HG02588 (cell line): ENCODE results near the gene PAPOLA.

Source experiments
- ATAC-seq: cut with Tn5 transposase; IDR thresholded peaks from one replicate; pipeline ENCODE4 v1.9.1; 2021; ENCODE audit warnings: mild to moderate bottlenecking, moderate library complexity; ENCODE audit not compliant: unreplicated experiment

The PAPOLA gene

GRCh38 chr14:96584907-96585671 lies 82.9 kb downstream of the PAPOLA start:
- no peak for ATAC-seq

- ATAC-seq: no peak
Measured at GRCh38 chr14:96585672-96586013, 83.5 kb downstream of the PAPOLA start.

- ATAC-seq: no peak
Measured at GRCh38 chr14:96586056-96586455, 83.9 kb downstream of the PAPOLA start.

DNA sequence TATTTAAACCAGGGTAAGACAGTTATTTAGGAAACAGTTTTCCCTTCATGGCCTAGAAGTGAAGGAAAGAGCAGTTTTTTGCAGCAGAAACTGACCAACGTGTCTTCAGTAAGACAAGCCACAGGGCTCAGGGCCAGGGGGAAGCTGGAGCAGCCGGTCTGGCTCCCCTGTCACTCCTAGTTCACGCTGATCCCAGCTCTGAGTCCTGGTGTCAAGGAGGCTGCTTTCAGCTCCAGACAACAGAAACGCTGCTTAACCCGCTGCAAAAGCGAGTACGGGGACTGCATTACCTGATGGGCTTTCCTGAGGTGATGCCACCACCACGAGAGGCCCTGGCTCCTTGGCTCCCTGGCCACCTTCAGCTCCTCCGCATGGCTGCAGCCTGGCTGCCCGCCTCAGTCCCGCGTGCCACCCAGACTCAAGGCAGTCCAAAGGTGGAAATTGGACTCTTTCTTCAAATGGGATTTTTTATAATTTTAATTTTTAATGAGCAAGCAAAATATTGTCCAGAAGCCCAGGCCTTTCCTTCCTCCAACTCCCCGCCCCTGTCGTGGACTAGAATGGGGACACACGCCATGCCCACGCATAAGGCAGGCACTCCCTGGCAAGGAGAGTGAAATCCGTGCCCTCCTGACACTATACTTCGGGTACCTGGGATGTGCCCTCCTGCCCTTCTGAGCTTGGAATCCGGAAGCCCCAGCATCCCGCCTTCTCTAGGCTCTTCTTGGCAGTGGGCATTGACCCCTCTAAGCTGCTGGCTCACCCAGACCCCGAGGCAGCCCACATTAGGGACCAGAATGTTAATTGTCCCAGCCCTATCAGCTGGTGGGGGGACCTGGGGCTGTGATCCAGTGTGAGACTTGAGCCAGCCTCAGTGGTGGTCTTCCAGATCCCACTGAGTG lies 85.0 kb downstream of the PAPOLA start:
- no peak for ATAC-seq

DNA sequence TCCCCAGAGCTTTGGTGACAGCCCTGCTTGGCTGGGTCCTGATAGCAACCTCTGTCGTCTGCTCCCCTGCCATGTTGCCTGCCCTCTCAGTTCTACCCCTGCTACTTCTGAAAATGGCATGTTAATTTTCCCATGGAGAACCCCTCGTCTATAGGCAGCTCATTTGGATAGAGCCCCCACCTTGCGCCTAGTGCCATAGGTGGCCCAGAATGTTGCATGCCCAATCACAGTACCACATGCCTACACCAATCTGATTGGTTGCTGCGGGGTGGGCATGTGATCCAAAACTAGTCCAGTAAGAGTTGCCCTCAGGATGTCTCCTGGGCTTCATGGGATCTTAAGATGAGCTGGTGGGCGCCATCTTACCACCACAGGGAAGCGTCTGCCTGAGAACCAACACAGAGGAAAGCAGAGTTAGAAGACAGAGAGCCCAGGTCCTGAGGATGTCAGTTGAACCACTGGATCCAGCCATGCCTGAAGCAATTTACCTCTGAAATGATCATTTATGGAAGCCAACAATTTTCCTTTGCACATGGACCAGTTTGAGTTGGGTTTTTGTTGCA lies 85.7 kb downstream of the PAPOLA start:
- ATAC-seq: no peak

DNA sequence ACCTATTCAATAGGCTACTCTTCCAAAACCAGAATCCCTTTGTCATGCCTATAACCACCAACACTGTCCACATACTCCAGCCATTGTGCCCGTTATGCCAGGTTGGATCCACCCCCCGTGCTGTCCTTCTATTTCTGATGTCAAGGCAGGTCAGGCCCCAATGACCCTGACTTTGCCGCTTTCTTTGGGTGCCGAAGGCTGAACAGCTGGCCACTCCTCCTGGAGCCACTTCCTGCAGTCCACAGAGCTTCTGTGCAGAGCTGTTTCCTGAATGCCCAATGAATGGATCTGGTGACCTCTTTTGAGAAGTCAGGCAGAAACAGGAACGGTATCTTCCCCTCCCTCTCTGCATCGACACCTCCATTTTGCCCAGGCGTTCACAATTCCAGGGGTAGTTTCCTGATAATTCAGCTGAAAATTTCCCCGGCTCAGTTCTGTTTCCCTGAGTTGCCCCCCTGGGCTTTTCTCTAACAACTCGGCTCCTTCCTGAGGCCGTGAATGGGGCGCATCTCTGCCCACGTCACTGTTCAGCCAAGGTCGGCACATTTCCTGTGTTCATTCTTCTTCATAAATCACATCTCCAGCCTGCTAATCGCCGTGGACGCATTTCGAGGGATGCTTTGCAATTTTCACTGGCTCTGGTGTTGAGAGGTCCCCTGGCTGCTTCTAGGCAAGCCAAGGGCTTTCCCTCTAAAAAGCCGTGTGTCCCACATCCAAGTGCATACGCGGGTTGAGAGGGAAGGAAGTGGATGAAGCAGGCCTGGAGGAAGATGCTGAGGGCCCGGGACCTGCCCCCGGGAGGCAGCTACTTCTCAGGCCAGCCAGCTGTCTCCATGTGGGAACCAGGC lies 86.5 kb downstream of the PAPOLA start:
- no peak for ATAC-seq

GRCh38 chr14:96589577-96589976 lies 87.4 kb downstream of the PAPOLA start:
- no peak for ATAC-seq

- ATAC-seq: no peak
Measured at GRCh38 chr14:96590190-96590864, 88.1 kb downstream of the PAPOLA start.

GRCh38 chr14:96592591-96593386 lies 90.6 kb downstream of the PAPOLA start:
- peak; percentile 93 for ATAC-seq

DNA sequence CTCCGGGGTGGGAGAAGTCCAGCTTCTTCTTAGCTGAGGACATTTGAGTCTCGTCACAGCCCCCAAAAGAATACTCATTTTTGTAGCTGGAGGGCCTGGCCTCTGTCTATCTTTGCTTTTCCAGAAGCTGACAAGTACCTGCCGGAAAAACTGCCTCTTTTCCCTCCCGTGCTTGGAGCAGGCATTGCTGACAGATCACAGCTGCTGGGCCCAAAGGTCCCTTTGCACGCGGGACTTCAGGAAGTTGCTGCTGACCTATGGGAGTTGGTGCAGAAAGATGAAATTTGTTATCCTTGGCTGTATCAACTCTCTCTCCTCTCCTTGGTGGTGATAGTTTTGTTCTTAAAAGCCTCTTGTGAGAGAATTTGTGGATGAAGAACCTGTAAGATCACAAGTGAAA lies 92.8 kb downstream of the PAPOLA start:
- no peak for ATAC-seq

GRCh38 chr14:96597680-96598079 lies 95.5 kb downstream of the PAPOLA start:
- ATAC-seq: no peak

DNA sequence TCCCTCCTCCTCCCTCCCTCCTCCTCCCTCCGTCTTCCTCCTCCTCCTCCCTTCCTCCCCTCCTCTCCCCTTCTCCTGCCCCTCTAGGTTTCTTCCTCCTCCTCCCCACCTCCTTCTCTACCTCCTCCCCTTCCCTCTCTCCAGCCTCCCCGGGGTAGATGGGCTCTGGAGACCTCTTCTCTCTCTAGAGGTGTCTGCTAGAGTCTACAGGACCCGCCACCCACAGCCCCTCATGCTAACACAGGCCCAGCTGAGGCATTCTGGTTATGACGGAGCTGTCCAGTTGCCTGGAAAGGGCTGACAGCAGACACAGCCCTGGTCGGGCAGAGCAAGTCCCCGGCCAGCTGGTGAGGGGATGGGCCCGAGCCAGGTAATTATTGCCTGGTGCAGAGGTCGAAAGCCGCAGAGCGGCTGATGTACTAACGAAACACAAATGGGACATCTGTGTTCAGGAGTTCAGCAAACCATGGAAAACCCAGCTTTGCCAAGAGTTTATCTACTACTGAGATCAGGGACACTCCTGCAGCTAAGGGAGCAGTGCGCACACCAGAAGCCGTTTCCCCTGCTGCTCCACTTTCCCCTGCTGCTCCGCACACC lies 96.2 kb downstream of the PAPOLA start:
- ATAC-seq: no peak

DNA sequence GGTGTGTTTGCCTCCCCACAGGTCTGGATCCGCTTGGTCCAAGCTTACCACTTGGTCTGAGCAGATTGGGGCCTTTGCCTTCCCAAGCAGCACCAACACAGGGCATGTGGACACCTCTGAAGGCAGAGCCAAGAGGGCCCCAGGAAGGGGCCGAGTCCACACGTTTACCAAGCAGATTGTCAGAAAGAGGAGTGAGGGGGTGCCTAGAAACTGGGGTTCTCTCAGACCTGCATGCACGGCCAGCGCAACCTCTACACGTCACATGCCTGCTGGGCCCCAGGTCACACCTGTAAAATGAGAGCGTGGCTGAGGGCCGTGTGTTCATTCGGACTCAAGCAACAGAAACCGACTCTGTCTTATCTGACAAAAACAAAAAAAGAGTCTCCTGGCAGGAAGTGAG lies 96.9 kb downstream of the PAPOLA start:
- no peak for ATAC-seq

- ATAC-seq: no peak
Measured at GRCh38 chr14:96602186-96602585, 100.0 kb downstream of the PAPOLA start.

DNA sequence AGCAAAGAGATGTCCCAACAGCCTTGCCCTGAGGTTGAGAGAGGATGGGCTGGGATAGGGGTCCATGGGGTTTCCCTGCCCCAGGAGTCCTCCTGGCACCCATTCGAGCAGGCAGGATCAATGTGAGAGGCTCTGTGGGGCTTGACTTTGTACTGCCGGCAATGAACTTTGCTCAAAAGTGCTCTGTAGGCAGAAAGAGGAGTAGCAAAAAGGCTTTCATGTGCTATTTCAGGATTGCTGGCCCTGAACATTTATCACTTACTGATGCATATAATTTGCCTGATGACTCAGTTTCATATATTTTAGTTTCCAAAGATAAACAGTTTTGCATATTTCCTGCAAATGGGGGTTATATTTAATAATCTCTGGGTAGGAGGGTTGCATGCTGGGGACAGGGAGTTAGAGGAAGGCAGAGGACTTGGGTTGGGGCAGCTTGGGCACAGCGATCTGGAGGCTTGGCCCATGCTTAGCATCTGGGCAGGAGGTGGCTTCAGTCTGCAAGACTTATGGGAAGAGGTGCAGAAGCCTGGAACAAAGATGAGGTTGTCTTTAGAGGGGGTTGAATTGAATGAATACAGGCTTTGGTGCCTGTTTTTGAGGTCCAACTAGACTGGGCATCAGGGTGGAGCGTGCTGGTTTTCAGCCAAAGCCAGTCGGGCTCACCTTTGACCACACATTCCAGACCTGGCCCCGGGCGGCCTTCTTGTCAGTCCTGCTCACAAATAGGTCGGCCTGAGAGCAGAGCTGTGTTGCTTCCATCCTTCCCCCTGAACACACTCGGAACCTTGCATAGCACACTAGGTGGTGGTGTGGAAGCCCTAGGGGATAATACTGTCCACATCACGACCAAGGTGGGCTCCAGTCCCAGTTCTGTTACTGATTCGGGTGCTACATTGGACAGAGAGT lies 101.4 kb downstream of the PAPOLA start:
- ATAC-seq: no peak

- no peak for ATAC-seq
Measured at GRCh38 chr14:96614481-96614881, 112.3 kb downstream of the PAPOLA start.

- no peak for ATAC-seq
Measured at GRCh38 chr14:96616161-96616721, 114.1 kb downstream of the PAPOLA start.
